Measurements from ENCODE around the gene ZNF717.
"Not testable (repeated sequence)": the region's sequence is repeated elsewhere in the genome, so short reads cannot be mapped to it uniquely, and the experiment has no call there.

The ZNF717 gene

DNA sequence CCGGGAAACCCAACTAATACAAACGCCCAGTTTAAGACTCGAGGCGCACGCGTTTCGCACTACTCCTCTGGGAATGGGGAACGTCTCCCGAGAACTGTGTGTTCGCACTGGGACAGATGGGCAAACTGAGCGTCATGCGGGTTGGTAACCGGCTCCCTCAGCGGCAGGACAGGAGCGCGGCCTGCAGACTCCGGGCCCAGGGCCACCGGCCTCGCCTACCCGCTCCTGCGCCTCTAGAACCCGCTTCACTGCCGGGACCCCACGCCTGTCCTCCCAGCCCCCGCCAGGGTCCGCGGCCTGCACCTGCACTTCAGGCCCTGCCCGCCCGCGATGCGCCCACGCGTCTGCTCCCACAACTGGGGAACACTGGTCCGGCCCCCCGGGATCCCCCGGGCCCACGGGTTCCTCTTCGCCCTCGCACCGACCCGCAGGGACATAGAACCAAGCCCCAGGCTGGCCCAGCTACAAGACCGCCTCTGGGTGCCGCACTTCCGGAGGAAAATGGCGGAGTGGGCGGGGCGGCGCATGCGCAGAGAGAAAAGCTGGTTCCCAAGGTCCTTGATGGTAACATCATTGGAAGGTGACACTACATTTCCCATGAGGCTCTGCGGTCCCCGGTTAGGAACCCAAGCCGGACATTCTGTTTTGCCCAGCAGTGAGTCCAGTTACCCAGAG is at the start of gene ZNF717:
TSS of gene ZNF717 (minus strand) at position 469 of the 675 bp plus-strand sequence. CDS start 2,187 bp downstream, outside the sequence.
- ATAC-seq: peak; percentile 36
- DNase-seq: peak; percentile 93

DNA sequence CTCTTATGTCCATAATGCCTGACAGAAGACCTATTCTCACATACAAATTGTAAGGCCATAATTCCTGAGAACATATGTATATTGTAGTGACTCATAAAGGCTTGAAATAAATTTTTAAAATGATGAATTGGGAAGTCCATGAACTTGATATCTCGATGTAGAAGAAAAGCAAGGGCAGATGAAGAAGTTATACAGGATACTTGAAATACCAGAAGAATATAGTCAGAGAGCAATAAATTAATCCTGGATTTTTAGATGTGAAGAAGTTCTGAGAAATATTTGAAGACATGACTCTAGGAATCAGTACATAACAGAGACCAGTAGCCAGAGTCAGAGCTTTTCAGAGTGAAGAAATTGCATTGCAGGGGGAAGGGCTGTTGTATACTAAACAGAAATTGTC is 45.7 kb upstream of the ZNF717 start:
- not testable (repeated sequence) for DNase-seq, ATAC-seq

DNA sequence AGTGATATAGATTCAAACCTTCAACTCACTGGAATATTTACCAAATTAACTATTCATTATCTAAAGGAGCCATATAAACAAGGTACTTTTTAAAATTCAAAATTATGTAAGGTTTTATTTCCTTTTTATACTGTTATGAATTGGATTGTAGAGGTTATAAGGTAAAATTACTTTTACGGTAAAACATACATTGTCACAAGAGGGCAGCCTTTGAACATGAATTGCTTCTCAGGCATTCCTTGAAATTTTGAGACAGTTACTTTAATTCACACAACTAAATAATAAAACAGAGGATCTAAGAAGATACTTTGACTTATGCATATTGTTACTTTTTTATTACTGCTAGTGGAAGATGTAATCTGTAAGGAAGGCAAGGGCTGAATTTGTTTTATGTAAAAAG is 32.7 kb upstream of the ZNF717 start:
- ATAC-seq, DNase-seq: not testable (repeated sequence)

DNA sequence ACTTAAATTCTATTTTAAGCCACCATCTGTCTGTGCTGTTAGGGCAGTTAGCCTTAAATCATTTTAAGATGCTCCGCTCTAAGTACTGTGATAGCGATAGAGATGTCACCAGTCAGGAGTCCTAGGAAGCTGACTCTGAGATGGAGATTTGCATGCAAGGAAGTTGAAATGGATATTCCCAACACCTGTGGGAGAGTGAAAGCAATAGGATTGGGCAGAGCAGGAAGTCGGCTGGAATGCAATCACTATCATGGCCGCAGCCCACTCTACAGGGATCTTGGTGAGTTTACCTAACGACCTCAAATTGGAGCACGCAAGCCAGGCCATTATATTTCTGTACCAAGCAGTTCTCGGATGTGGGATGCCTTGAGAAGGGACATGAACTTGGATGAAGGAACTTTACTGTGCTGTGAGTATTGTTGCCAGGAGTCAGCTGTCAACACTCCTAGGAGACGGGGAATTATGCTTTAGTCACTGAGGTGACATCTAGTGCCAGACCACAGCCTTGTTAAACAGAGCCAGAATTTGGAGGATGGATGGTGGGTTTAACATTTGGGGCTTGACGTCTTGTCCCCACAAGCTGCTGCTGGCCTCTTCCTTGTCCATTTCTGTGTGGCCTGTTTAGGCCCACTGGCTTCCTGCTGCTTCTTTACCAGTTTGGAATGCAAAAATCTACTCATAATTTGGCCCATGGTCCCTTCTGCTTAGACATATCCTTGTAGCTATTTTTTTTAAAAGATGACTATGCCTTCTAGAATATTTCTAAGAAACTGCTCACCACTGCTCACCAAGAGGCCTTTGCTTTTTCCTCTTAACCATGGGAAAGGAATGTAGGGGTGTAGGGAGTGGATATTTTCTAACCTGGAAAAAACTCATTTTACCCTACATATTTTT is 31.2 kb upstream of the ZNF717 start:
- ATAC-seq, DNase-seq: not testable (repeated sequence)

DNA sequence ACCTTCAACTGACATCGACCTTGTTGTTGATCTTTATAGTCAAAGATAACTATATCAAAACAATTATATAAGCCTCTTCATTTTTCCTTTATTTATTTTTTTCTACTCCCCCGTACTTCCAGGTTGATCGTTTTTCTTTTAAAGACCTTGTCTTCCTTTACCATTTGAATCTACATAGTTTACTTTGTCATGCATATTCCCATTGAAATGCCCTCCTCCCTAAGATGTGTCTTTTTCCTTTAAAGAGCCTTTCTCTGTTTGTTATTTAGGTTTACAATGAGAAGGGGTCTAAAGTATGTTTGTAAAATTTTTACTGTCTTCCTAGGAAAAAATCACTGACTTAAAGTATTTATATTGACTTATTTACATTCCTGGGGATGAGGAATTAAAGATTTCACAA is 29.4 kb upstream of the ZNF717 start:
- ATAC-seq (no peak), DNase-seq (no peak)

DNA sequence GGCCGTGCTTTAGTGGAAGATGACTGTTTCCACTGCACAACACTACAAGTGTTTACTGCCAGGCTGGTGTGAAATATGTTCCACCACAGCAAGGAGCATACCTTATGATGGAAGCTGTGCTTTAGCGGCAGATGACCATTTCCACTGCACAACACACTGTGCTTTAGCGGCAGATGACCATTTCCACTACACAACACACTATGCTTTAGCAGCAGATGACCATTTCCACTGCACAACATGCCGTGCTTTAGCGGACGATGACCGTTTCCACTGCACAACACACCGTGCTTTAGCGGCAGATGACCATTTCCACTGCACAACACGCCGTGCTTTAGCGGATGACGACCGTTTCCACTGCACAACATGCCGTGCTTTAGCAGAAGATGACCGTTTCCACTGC is 2.8 kb downstream of the ZNF717 start:
- ATAC-seq (no peak), DNase-seq (no peak)

DNA sequence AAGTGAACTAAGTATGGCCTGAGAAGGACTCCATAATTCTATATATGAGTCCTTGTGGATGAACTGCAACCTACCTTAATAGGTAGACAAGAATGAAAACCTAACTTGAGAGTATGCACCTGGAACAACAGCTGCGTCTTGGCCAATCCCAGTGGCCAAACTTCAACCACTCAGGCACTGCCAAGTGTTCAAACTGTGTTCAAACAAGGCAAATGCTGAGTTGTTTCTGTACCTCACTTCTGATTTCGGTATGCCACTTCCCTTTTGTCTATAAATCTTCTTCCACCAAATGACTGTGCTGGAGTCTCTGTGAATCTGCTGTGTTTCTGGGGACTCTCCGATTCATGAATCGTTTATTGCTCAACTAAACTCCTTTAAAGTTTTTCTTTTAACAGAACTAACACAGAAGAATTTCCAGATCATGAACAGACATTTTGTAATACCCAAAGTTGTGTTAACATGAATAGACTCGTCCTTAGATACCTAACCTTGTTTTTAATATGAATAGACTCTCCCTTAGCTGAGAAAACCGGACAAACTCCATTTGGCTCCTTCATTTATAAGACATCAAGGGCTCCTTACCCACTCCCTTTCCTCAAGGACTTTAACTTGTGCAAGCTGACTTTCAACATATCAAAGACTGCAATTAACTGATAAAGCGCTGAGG is 4.1 kb downstream of the ZNF717 start:
- ATAC-seq (no peak), DNase-seq (no peak)

DNA sequence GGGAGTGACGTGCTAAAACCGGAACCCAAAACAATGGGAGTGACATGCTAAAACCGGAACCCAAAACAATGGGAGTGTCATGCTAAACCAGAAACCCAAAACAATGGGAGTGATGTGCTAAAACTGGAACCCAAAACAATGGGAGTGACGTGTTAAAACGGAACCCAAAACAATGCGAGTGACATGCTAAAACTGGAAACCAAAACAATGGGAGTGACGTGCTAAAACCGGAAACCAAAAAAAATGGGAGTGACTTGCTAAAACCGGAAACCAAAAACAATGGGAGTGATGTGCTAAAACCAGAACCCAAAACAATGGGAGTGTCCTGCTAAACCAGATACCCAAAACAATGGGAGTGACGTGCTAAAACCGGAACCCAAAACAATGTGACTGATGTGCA is 7.6 kb downstream of the ZNF717 start:
- not testable (repeated sequence) for ATAC-seq, DNase-seq

DNA sequence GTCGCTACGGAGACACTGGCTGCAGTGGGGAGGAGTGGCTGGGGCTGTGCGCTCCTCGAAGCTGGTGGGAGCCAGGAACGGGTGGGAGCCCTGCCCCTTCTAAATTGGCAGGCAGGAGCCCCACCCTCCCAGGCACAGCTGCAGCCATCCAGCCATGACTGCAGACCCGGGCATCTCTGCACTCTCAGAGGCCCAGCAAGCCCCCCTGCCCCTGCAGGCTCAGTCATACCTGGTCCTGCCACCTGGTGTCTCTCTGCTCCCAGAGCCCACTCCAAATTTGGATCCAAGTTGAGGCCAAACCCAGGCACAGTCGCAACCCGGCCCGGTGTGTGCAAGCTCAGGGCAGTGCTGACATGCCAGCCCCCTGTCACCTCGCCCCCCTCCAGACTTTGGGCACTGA is 13.7 kb downstream of the ZNF717 start:
- not testable (repeated sequence) for ATAC-seq, DNase-seq

DNA sequence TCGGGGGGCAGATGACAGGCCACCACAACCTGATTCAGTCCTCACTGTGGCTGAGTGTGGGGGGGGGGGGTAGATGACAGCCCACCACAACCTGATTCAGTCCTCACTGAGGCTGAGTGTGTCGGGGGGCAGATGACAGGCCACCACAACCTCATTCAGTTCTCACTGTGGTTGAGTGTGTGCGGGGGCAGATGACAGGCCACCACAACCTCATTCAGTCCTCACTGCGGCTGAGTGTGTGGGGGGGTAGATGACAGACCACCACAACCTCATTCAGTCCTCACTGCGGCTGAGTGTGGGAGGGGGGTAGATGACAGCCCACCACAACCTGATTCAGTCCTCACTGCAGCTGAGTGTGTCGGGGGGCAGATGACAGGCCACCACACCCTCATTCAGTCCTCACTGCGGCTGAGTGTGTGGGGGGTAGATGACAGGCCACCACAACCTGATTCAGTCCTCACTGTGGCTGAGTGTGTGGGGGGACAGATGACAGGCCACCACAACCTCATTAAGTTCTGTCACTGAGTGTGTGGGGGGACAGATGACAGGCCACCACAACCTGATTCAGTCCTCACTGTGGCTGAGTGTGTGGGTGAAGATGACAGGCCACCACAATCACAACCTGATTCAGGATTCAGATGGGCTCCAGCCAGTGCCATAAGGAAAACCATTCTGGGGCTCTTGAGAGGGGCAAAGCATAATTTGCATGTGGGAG is 16.9 kb downstream of the ZNF717 start:
- peak; percentile 5 for DNase-seq
- ATAC-seq: no peak

DNA sequence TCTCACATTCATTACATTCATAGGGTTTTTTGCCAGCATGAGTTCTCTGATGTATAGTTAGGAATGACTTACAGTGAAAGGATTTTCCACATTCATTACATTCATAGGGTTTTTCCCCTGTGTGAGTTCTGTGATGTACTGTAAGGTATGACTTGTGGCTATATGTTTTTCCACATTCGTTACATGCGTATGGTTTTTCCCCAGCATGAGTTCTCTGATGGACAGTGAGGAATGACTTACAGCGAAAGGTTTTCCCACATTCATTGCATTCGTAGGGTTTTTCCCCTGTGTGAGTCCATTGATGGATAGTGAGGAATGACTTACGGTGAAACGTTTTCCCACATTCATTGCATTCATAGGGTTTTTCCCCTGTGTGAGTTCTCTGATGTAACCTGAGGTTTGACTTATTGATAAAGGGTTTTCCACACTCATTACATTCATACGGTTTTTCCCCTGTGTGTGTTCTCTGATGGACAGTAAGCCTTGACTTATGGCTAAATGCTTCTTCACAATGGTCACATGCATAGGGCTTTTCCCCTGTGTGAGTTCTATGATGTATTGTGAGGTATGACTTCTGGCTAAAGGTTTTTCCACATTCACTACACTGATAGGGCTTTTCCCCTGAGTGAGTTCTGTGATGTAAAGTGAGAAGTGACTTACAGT is 47.4 kb downstream of the ZNF717 start:
- no peak for ATAC-seq

DNA sequence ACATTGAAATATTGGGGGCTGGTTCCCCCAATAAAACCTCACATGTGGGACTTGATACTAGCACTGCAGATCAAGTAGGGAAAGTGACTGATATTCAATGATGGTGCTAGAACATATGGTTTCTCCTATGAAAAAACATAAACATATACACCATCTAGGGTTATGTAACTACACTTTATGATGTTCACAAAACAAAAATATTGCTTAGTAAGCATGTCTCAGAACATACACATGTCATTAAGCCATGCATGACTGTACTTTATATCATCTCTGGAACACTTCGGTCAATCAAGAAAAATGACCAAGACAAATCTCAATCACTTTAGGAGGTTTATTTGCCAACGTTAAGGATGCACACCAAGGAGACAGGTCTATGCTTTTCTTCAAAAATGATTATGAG is 57.4 kb downstream of the ZNF717 start:
- ATAC-seq: no peak
- DNase-seq: no peak

More for the DNA sequence above, 47.4 kb downstream of the ZNF717 start:
- no peak for DNase-seq

DNA sequence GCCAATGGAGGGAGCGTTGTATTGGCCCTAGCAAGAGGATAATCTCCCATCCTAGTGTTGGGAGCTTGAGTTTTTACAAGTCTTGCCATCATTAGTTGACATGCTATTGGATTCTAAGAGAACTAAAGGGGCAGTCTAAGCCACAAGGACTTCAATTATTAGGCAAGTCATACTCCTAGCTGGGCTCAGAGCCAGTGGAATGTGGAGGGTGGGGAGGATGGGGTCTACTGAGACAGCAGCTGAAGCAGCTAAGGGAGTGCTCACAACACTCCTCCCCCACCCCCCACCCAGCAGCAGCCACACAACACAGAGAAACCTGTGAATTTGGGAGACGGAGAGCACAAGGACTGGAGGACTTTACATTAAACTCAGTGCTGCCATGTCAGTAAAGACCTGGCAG is 93.3 kb downstream of the ZNF717 start:
- ATAC-seq (no peak), DNase-seq (no peak)

DNA sequence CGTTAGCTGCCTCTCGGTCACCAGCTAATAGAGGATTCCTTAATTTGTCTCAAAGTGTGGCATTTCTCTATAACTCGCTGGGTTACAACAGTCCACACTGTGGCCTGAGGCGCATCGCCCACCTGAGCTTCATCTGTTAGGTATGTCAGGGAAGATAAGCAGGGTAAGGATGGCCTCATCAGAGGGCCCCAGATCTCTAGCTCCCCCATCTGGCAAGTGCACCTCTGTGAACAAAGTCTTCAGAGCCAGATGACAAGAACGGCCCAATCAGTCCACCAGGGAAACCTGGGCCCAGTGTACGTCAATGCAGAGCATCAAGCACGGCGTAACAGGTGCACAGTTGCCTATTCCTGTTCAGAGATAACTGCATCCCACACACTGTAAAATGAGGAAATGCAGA is 98.0 kb downstream of the ZNF717 start:
- no peak for ATAC-seq
- no peak for DNase-seq

All from stimulated activated naive CD8-positive, alpha-beta T cell treated with anti-CD3 and anti-CD28 coated beads, Interleukin-15, Interleukin-2, amounts not matched to agents 100 U/mL and 50 U/mL, for 24 hours (primary cell).